Measurements from ENCODE around the gene TRPM7. TPM values are rescaled to one million over a fixed set of nuclear protein-coding genes. Genes with fewer than 3 reads are reported as not detected.

The TRPM7 gene
- total and polyA plus RNA-seq, 12 donors, result 5.4 to 45.0 (median 26.3) TPM

DNA sequence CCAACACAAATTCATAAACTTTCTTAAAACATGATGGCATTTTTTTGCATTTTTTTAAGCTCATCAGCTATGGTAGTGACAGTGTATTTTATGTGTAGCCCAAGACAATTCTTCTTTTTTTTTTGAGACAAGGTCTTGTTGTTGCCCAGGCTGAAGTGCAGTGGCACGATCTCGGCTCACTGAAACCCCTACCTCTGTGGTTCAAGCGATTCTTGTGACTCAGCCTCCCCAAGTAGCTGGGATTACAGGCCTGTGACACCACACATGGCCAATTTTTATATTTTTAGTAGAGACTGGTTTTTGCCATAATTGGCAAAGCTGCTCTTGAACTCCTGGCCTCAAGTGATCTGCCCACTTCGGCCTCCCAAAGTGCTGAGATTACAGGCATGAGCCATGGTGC, 122.8 kb downstream of the TRPM7 start:
- Histone ChIP-seq H3K4me3 (no peak overlapping the region), H3K27ac (no peak overlapping the region), H3K27me3 (no peaks in the 10 kb centered on the region), H3K4me1 (replicated peaks in 1 of 2) (no peaks in the 10 kb centered on the region), H3K36me3 (replicated peaks in 1 of 2) (peaks cover 0 to 6% of the 10 kb centered on the region in 2 donors), H3K9me3 (replicated peaks in 1 of 3) (no peaks in the 10 kb centered on the region)
- no peak for DNase-seq
- no peak for TF ChIP-seq POLR2A (IDR thresholded peaks at IDR 0.05)
- no peak for TF ChIP-seq CTCF (IDR thresholded peaks at IDR 0.05)
- WGBS, 4 donors, result 95 to 99% (median 98%) methylated on average over 4 of the region's 4 CpGs
- intact Hi-C loops (cut with DNase I), result no loop called here

- Histone ChIP-seq H3K27me3 (no peaks in the 10 kb centered on the region), H3K36me3 (replicated peaks in 1 of 2) (peaks cover 0 to 6% of the 10 kb centered on the region in 2 donors), H3K4me3 (no peak overlapping the region), H3K4me1 (replicated peaks in 1 of 2) (no peaks in the 10 kb centered on the region), H3K27ac (no peak overlapping the region), H3K9me3 (replicated peaks in 1 of 3) (no peaks in the 10 kb centered on the region)
- intact Hi-C loops (cut with DNase I), result no loop called here
- no peak for DNase-seq
- WGBS, 4 donors, result 78 to 90% (median 87%) methylated on average over 4 of the region's 4 CpGs
- TF ChIP-seq CTCF (IDR thresholded peaks at IDR 0.05), result no peak
- TF ChIP-seq POLR2A (IDR thresholded peaks at IDR 0.05), result no peak
These were observed 123.6 kb downstream of the TRPM7 start for GRCh38 chr15:50562735-50563640.

GRCh38 chr15:50558012-50558411, 128.6 kb downstream of the TRPM7 start:
- Histone ChIP-seq H3K27me3 (no peaks in the 10 kb centered on the region), H3K36me3 (replicated peaks in 1 of 2) (peaks cover 0 to 6% of the 10 kb centered on the region in 2 donors), H3K27ac (no peak overlapping the region), H3K9me3 (replicated peaks in 1 of 3) (no peaks in the 10 kb centered on the region), H3K4me1 (replicated peaks in 1 of 2) (no peaks in the 10 kb centered on the region), H3K4me3 (no peak overlapping the region)
- TF ChIP-seq CTCF (IDR thresholded peaks at IDR 0.05), result no peak
- 98 to 100% (median 100%) methylated on average over 2 of the region's 2 CpGs for WGBS, 4 donors
- intact Hi-C loops (cut with DNase I), result no loop called here
- no peak for DNase-seq

DNA sequence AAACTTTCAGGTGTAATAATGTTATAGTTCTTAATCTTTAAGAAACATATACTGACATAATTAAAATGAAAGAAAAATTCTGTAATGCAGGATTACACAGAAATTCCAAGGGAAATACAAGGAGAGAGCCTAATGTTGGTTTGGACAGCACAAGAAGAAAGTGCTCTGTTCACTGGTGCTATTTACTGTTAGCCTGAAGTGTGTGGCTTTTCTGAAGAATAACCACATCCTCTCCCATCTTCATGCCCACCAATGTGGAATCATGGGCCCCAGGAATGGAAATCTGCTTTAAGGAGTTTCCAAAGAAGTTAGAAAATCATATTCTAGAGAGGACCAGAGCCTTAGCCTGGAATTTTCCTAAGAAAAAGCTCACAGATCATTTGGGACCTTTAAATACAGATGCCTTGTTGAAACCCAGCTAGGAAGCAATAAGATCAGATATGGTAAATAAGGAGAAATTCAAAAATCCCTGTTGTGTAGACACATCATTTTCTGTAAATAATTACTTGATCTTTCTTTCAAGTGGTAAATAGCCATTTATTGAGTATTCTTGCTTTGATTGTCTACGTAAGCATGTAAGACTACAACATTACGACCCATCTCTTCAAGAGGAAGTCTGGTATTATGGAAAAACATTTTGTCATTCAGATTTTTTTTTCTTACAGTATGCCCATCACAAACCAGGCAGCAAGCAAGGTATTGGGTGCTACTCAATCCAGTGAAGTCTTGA, 129.8 kb downstream of the TRPM7 start:
- Histone ChIP-seq H3K9me3 (replicated peaks in 1 of 3) (no peaks in the 10 kb centered on the region), H3K27me3 (no peaks in the 10 kb centered on the region), H3K4me1 (replicated peaks in 1 of 2) (no peaks in the 10 kb centered on the region), H3K4me3 (no peak overlapping the region), H3K36me3 (replicated peaks in 1 of 2) (no peaks in the 10 kb centered on the region), H3K27ac (no peak overlapping the region)
- DNase-seq, result no peak
- WGBS, 4 donors, result 95 to 100% (median 97%) methylated on average over 2 of the region's 2 CpGs
- TF ChIP-seq POLR2A (IDR thresholded peaks at IDR 0.05), result no peak
- TF ChIP-seq CTCF (IDR thresholded peaks at IDR 0.05), result no peak
- intact Hi-C loops (cut with DNase I), result no loop called here
